Immature natural killer cell (primary cell): ENCODE measurements around the gene GOLGA8M. TPM values are rescaled to one million over a fixed set of nuclear protein-coding genes. Genes with fewer than 3 reads are reported as not detected.

Experiments used
- polyA plus RNA-seq, 3 donors: library from polyadenylated mRNA; unstranded; fragments of 300-500 nt; fragmentation: Illumina TruSeq; gene quantifications; one replicate each; pipeline ENCODE4 v1.2.3, GENCODE V29; 2021

Gene GOLGA8M
- polyA plus RNA-seq, 3 donors from 2014 or later, result 0.76 TPM; not detected in 1

Other genes with a start within 250 kb of the GOLGA8M start
- not detected for gene GOLGA8G, start 179.4 kb downstream of the GOLGA8M start, polyA plus RNA-seq
- gene GOLGA6L25, start 158.9 kb downstream of the GOLGA8M start, polyA plus RNA-seq, result not detected
- gene GOLGA6L7, start 136.2 kb upstream of the GOLGA8M start, polyA plus RNA-seq, result not detected
- 10 to 100 TPM; 24.4 to 68.7 (median 25.4) TPM for gene APBA2, start 173.6 kb upstream of the GOLGA8M start, polyA plus RNA-seq